HFF-Myc (cell line): ENCODE data around the gene HSPB7.
"Not testable (repeated sequence)": the region's sequence is repeated elsewhere in the genome, so short reads cannot be mapped to it uniquely, and the experiment has no call there.

Source experiments
- DNase-seq: peaks from one replicate; pipeline ENCODE4 v3.0.0-alpha.2; 2011; ENCODE audit warnings: low read depth; ENCODE audit errors: extremely low read depth
- H3K4me3 ChIP-seq: replicated peaks from 2 replicates; pipeline ENCODE4 v1.5.1; 2011; ENCODE audit warnings: low read depth, mild to moderate bottlenecking, control low read depth, low read length
- CTCF ChIP-seq: IDR thresholded peaks from 2 replicates; pipeline ENCODE4 v1.5.1; 2012; ENCODE audit warnings: mild to moderate bottlenecking, low read depth, low read length, control low read depth; ENCODE audit errors: missing control alignments

Gene HSPB7

DNA sequence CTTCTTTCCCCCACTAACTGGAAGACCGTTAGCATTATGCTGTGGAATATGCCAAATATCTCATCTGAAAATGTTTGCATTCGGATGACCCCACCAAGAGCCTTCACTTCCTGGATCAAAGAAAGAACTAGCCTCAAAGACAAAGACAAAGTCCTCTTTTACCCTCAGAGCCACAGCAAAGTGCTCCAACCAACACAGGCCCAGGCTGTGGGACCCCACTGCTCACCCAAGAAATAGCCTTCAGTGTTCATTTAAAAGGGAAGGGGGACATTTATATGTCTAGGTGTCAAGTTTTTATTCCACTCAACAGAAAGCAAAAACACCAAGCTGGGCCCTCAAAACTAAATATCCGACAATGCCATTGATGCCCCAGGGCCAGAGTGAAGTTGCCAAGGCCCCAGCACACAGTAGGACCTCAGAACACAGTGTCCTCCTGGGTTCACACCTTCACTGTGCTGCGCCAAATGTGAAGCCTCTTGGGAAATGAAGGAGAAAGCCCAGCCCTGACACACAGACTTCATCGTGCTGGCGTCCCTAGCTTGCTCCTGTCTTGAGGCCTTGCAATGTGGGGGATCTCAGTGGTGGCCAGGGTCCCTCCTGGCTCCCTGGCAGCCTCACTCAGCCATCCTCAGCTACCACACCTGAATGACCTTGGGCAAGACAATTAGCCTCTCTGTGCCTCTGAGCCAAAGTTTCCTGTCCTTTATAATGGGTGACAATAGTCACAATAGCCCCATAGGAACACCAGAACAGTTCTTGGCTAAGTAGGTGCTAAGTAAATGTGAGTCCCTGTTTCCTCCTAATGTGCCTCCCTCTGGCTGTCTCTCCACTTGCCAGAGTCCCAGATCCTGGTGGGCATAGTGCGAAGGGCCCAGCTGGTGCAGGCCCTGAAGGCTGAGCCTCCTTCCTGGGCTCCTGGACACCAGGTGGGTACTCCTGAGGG is 37.0 kb upstream of the HSPB7 start:
- TF ChIP-seq CTCF = no peak
- no peak overlapping the region for H3K4me3 ChIP-seq

GRCh38 chr1:16053781-16054502 is 36.1 kb upstream of the HSPB7 start:
- DNase-seq = no peak
- no peak overlapping the region for H3K4me3 ChIP-seq
- no peak for TF ChIP-seq CTCF

More for the DNA sequence above, 37.0 kb upstream of the HSPB7 start:
- no peak for DNase-seq

DNA sequence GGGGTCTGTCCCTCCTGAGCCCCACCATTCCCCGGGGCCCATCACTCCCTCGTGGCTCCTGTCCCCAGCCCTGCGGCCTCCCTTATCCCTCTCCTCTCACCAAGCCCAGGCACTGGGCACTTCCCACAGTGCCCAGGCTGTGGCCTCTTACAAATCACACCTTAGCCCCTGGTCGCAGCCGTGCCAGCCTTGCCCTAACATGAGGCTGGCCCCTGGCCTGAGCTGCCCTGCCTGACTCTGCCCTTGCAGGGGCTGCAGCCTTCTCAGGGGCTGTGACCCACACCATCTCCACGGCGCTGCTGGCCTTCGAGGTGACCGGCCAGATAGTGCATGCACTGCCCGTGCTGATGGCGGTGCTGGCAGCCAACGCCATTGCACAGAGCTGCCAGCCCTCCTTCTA is 34.1 kb upstream of the HSPB7 start:
- DNase-seq, H3K4me3 ChIP-seq: not testable (repeated sequence)

- H3K4me3 ChIP-seq = no peak overlapping the region
- DNase-seq = no peak
- no peak for TF ChIP-seq CTCF
These were observed 33.2 kb upstream of the HSPB7 start for GRCh38 chr1:16051039-16051438.

DNA sequence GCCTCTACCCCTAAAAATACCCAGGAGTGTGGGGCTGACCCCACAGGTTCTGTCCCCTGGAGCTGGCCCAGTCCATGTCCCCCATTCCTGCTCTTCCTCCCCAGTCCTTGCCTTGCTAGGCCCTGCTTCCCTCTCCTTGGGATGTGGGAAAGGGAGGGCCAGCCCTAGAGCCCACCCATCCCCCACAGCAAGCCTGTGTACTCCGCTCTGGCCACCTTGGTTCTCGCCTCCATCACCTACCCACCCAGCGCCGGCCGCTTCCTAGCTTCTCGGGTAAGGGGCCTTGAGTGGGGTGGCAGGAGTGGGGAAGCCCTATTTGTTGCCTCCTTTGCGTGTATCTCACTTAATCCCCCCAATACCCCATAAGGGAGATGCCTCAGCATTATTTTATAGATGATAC is 32.5 kb upstream of the HSPB7 start:
- no peak overlapping the region for H3K4me3 ChIP-seq
- no peak for TF ChIP-seq CTCF
- DNase-seq = no peak

GRCh38 chr1:16048573-16049189 is 30.8 kb upstream of the HSPB7 start:
- peak overlapping the region; percentile 20 for H3K4me3 ChIP-seq
- DNase-seq = no peak
- TF ChIP-seq CTCF = no peak
